Stimulated activated CD8-positive, alpha-beta memory T cell treated with anti-CD3 and anti-CD28 coated beads, Interleukin-7, amount 100 ng/mL, for 1 hour (primary cell): ENCODE measurements around the gene LIN28A.
"Not testable (repeated sequence)": the region's sequence is repeated elsewhere in the genome, so short reads cannot be mapped to it uniquely, and the experiment has no call there.

Experiments
- DNase-seq, 2 donors: peaks; one replicate each; pipeline ENCODE4 v3.0.0-alpha.2; 2020; ENCODE audit warnings: low read depth in 2 of 2

LIN28A gene

GRCh38 chr1:26410706-26411623 is at the start of gene LIN28A:
Gene LIN28A (plus strand): TSS chr1:26410817. CDS start chr1:26410892, 75 bp downstream.
- DNase-seq: no peak

GRCh38 chr1:26361605-26362122 is 49.0 kb upstream of the LIN28A start:
- DNase-seq: no peak

- DNase-seq: no peak
Measured at GRCh38 chr1:26362331-26362730, 48.3 kb upstream of the LIN28A start.

- peak; percentile 58 to 76 for DNase-seq
Measured at GRCh38 chr1:26363549-26364448, 46.8 kb upstream of the LIN28A start.

GRCh38 chr1:26364956-26365355 is 45.7 kb upstream of the LIN28A start:
- no peak for DNase-seq

GRCh38 chr1:26367441-26367840 is 43.2 kb upstream of the LIN28A start:
- DNase-seq: no peak

GRCh38 chr1:26368006-26368405 is 42.6 kb upstream of the LIN28A start:
- no peak for DNase-seq

GRCh38 chr1:26368486-26368885 is 42.1 kb upstream of the LIN28A start:
- DNase-seq: no peak

GRCh38 chr1:26370591-26371382 is 39.8 kb upstream of the LIN28A start:
- DNase-seq: no peak

- no peak for DNase-seq
Measured at GRCh38 chr1:26372039-26372438, 38.6 kb upstream of the LIN28A start.

GRCh38 chr1:26372611-26373010 is 38.0 kb upstream of the LIN28A start, which contains the start of gene ZNF683:
Gene ZNF683 (minus strand): TSS chr1:26372750. CDS start chr1:26368571, 4,179 bp downstream.
- not testable (repeated sequence) for DNase-seq

- DNase-seq: no peak
Measured at GRCh38 chr1:26373281-26373680, 37.3 kb upstream of the LIN28A start.

GRCh38 chr1:26373789-26374188 is 36.8 kb upstream of the LIN28A start:
- no peak for DNase-seq

- DNase-seq: not testable (repeated sequence)
Measured at GRCh38 chr1:26374361-26374760, 36.3 kb upstream of the LIN28A start.

- no peak for DNase-seq
Measured at GRCh38 chr1:26375081-26375480, 35.5 kb upstream of the LIN28A start.

GRCh38 chr1:26376050-26376449 is 34.6 kb upstream of the LIN28A start:
- no peak for DNase-seq

GRCh38 chr1:26378088-26378878 is 32.3 kb upstream of the LIN28A start:
- peak; percentile 52 to 63 for DNase-seq

GRCh38 chr1:26378879-26379251 is 31.8 kb upstream of the LIN28A start:
- DNase-seq: no peak

GRCh38 chr1:26384076-26384475 is 26.5 kb upstream of the LIN28A start:
- no peak for DNase-seq

- DNase-seq: not testable (repeated sequence)
Measured at GRCh38 chr1:26385063-26385462, 25.6 kb upstream of the LIN28A start.
